ACHN (cell line): Measurements from ENCODE around the gene NAA40.
A peak's percentile ranks its signal among the peaks of the same experiment; 100 is the strongest.
"Not testable (repeated sequence)": the region's sequence is repeated elsewhere in the genome, so short reads cannot be mapped to it uniquely, and the experiment has no call there.

Experiments used
- DNase-seq: peaks from one replicate; pipeline ENCODE4 v3.0.0-alpha.2; 2015
- in situ Hi-C: cut with HindIII; loops from 2 replicates; pipeline ENCODE4 v1.10.0; 2017; ENCODE audit warnings: low sequenced_read_pairs, low pct_ligation_motif_present, low pct_unique_long_range_greater_than_20kb

The NAA40 gene

DNA sequence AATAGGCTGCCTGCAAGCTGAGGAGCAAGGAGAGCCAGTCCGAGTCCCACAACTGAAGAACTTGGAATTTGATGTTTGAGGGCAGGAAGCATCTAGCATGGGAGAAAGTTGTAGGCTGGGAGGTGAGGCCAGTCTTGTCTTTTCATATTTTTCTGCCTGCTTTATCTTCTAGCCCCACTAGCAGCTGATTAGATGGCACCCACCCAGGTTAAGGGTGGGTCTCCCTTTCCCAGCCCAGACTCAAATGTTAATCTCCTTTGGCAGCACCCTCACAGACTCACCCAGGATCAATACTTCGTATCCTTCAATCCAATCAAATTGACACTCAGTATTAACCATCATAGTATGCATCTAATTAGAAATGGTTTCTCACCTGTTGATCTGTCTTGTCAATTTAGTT, 30.7 kb downstream of the NAA40 start:
- no peak for DNase-seq
- in situ Hi-C loops: no loop called here

DNA sequence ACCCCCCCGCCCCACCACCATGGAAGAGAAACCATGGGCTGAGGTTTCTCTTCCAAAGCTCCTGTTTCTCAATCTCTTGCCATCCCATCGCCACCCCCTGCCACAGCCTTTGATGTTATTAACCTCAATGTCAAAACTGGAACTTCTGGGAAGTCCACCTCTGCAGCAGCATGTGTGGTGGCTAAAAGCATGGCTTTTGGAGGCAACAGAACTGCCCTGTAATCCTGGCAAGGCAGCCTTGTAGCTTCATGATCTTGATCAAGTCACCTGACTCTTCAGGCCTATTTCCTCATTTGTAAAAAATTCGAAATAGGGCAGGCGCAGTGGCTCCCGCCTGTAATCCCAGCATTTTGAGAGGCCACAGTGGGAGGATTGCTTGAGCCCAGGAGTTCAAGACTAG, 32.1 kb downstream of the NAA40 start:
- DNase-seq: no peak
- in situ Hi-C loops: no loop called here

DNA sequence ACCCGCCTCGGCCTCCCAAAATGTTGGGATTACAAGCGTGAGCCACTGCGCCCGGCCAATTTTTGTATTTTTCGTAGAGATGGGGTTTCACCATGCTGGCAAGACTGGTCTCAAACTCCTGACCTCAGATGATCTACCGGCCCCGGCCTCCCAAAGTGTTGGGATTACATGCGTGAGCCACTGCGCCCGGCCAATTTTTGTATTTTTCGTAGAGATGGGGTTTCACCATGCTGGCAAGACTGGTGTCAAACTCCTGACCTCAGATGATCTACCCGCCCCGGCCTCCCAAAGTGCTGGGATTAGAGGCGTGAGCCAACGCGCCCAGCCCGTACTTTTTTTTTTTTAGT, 35.1 kb downstream of the NAA40 start:
- in situ Hi-C loops, DNase-seq: not testable (repeated sequence)

DNA sequence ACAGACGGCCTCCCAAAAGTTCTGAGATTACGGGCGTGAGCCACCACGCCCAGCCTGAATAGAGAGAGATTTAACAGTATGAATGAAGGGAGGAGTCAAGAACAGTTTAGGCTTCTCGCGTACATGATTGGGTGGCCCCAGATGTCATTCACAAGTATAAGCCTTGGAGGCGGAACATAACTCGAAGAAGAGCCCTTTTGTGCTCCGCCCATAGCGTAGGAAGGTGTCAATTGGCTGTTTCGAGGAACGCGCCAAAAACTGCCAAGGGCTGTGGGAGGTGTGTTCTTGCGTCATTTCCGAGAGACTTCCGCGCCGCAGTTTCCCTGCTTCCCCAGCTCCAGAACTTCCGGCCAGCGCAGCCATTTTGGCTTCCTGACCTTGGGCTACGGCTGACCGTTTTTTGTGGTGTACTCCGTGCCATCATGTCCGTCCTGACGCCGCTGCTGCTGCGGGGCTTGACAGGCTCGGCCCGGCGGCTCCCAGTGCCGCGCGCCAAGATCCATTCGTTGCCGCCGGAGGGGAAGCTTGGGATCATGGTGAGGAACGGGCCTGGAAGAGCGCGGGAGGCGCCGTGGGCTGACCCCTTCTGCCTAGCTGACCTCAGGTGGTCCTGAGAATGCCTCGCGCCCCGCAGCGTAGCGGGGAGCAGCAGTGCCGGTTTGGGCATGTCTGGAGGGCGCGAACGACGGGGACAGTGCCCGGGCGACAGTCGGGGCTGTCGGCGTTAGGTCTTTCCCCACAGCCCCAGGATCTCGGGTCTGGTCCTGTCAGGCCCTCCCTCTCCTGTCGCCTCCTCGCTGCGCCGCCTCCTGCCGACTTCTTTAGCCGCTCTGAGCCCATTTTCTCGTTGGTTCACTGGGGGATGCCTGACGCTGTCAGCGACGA, 35.7 kb downstream of the NAA40 start, which contains the start of gene COX8A:
Gene COX8A, plus strand, starts transcription at position 362 of the 885 bp plus-strand sequence. Its CDS starts 61 bp downstream, at position 423.
- in situ Hi-C loops: no loop called here
- DNase-seq: peak; percentile 100

DNA sequence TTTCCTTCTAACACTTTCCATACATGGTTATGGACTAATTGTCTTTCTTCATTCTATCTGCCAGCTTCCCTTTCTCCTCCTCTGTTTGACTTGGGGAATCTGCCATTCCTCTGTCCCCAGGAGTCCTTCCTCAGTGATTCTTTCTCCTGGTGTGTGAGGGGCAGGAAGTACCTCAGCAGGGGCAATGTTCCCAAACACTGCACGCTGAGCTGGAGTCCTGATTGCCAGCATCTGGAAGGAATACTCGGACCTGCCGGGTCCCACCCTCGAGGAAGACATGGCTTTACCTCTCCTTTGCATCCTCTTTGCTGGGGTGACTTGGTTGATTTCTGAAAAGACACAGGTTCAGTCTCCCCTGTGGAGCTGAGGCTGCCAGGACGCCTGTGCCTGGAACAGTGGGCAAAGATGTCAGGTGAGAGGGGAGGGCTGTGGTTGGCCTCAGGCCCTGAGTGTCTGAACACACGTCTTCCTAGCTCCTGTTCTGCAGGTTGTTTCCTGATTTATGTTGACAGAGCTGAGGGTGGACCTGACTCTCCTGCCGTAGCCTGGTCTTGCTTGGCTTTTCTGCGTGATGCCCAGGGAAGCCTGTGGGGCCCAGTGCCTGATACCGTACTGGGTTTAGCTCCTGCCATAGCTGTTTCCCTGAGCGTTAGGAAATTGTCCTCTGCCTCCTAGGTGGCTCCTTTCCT, 39.9 kb downstream of the NAA40 start:
- no peak for DNase-seq
- in situ Hi-C loops: no loop called here

DNA sequence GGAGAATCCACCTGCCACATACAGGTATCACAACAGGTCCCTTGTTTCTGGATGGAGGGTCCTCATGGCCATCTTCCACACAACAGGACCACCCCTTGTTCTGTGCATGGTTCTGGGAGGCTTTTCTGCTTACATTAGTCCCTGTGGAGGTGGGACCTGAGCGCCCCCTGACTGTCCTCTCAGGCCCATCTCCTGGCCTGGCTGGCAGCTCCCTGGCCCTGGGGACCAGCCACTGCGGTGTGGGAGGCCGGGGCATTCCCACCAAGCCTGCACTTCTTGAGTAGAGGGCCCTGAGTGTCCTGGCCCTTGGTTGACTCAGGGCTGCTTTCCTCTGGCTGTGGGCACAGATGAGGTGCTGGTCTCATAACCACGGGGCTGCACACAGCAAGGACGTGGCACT, 40.6 kb downstream of the NAA40 start:
- in situ Hi-C loops: no loop called here
- no peak for DNase-seq

DNA sequence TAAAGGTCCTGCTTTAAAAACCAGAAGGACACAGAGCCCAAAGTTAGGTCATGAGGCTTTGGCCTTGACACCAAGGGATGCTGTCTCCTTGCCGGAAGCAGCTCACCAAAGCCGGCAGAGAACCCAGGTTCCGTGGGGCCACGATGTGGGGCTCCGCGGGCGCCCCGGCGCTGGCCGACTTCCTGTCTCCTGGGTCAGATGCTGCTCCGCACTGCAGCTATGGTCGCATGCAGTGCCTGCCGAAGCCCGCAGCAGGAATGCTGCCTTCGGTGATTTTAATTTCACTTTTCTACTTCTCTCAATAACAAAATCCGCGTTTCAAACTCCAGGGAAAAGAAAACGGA, 47.0 kb downstream of the NAA40 start:
- in situ Hi-C loops: no loop called here
- no peak for DNase-seq

DNA sequence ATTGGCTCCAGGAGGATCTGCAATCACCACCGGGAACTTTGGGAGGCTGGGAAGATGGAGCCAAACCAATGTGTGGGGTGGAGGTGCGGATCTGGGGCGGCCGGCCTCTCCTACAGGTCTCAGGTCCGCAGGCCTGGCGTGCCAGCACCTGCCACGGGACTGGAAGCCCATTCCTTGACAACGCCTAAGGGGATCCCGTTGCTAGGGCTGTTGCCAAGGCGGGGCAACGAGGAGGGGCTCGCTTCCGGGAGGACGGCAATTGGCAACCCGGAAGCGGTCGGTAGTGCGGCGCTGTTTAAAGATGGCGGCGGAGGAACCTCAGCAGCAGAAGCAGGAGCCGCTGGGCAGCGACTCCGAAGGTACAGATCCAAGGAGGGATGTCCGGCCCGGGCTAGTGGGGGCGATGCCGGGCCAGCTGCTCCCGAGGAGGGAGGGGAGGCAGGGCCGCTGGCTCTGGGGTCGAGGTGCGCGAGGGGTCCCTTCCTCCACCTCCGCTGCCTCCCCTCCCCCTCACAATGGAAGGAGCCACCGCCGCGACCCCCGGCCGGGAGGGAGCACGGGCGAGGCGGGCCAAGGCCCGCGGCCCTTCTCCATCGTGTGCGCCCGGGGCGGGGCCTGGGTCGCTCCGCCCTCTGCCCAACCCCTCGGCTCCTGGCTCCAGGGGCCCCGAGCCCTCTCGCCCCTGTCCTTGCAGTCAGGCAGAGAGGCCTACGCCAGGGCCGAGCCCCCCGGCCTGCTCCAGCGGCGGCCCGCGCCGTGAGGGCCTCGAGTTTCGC, 47.5 kb downstream of the NAA40 start, which contains the start of gene OTUB1:
Gene OTUB1, plus strand, starts transcription at position 283 of the 776 bp plus-strand sequence. Its CDS starts 19 bp downstream, at position 302.
- peak; percentile 88 for DNase-seq
- in situ Hi-C loops: no loop called here

DNA sequence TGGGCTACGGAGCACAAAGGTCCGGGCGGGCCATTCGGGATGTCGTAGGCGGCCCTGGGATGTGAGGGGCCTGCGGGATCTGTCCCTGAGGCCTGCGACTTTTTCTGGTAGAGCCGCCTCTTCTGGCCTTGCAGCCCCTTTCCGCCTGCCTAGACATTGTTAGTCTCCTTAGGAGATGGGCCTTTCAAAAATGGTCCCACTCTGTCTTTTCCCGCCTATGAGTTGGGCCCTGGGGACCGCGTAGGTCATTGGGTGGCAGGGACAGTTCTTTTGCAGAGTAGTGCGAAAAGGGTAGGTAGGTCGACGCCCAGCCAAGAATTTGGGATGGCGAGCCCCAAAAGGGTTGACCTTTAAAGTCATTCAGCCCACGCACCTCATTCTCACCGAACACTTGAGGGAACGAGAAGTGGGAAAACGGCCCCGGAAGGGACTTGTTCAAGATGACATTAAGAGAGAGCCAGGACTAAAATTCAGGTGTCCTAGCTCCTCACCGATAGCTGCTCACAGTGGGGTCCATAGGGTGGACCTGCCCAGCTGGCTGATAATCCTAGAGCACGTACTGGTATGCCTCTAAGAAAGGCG, 48.2 kb downstream of the NAA40 start:
- DNase-seq: no peak
- in situ Hi-C loops: no loop called here

DNA sequence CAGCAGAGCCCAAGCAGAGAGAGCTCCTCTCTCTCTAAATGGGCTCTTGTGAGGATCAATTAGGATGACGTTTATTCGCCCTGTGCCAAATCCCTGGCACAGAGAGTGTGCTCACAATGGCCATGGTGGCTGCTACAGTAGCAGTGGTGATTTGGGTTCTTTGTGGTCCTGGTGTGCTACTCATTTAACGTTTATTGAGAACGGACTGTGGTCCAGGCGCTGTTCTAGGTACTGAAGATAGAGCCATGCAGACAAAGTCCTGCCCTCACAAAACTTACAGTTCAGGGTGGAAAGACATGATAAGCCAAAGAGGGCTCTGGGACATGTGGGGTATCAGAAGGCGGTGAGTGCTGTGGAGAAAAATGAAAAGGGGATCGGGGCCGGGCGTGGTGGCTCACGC, 52.8 kb downstream of the NAA40 start:
- in situ Hi-C loops: no loop called here
- no peak for DNase-seq

DNA sequence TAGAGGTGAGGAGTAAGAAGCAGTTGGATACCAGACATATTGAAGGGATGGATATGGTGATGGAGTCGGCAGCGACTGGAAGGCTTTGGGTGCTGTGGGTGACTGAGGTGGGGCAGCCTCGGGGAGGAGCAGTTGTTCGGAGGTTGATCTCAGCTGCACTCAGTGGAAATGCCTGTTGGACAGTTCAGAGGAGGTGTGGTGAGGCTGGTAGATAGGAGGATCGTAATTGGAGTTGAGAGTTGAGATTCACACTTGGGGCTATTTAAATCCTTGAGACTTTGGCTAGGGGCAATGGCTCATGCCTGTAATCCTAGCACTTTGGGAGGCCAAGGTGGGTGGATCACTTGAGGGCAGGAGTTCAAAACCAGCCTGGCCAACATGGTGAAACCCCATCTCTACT, 54.3 kb downstream of the NAA40 start:
- in situ Hi-C loops: no loop called here
- DNase-seq: no peak

DNA sequence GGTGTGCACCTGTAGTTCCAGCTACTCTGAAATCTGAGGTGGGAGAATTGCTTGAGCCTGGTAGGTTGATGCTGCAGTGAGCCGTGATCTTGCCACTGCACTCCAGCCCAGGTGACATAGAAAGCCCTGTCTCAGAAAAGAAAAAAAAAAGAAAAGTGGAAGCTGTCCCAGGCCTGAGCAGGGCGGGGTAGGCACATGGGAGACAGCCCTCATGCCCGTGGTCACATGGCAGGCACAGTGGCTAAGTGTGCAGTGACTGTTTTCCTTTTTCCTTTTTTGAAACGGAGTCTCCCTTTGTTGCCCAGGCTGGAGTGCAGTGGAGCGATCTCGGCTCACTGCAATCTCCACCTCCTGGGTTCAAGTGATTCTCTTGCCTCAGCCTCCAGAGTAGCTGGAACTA, 55.2 kb downstream of the NAA40 start:
- DNase-seq: no peak
- in situ Hi-C loops: no loop called here

DNA sequence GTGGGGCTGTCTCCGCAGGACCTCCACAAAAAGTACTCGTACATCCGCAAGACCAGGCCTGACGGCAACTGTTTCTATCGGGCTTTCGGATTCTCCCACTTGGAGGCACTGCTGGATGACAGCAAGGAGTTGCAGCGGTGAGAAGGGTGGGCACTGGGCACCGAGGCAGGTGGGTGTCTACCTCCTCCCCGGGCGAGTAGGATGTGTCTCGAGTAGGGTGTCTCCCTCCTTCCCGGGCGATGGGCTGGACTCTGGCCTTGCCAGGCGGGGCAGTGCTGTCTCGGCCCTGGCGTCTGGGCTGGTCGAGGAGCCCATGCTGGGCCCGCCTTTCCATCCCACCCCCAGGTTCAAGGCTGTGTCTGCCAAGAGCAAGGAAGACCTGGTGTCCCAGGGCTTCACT, 57.7 kb downstream of the NAA40 start:
- DNase-seq: no peak
- in situ Hi-C loops: no loop called here

DNA sequence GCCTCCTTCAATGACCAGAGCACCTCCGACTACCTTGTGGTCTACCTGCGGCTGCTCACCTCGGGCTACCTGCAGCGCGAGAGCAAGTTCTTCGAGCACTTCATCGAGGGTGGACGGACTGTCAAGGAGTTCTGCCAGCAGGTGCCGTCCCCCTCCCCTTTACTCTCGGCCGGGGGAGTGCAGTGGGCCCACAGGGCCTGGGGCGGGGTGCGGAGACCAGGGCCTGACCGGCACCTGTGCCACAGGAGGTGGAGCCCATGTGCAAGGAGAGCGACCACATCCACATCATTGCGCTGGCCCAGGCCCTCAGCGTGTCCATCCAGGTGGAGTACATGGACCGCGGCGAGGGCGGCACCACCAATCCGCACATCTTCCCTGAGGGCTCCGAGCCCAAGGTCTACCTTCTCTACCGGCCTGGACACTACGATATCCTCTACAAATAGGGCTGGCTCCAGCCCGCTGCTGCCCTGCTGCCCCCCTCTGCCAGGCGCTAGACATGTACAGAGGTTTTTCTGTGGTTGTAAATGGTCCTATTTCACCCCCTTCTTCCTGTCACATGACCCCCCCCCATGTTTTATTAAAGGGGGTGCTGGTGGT, 58.4 kb downstream of the NAA40 start:
- in situ Hi-C loops: no loop called here
- no peak for DNase-seq

DNA sequence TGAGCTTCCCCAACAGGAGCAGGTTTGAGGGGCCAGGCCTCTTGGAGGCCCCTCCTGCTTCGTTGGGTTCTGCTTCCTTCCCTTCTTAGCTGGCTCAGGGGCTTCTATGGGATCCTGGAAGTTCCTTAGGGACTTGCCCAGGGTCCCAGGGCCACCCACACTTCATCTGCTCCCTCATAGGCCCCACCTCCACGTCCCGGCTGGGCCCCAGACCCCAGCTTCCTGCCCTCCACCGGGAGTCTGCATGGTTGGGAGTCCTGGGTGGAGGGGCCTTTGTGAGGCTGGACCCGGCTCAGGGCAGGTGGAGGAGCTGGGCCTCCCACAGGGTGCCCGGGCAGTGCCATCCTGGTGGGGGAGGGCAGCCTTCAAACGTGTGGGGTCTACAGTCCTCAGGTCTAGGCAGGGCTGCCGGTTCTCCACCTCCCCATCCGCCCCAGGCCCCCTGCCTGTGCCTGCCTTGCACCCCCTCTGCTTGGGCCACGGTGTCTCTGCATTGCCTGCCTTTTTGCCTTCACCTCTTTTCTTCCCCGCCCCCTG, 59.1 kb downstream of the NAA40 start:
- DNase-seq: no peak
- in situ Hi-C loops: no loop called here

DNA sequence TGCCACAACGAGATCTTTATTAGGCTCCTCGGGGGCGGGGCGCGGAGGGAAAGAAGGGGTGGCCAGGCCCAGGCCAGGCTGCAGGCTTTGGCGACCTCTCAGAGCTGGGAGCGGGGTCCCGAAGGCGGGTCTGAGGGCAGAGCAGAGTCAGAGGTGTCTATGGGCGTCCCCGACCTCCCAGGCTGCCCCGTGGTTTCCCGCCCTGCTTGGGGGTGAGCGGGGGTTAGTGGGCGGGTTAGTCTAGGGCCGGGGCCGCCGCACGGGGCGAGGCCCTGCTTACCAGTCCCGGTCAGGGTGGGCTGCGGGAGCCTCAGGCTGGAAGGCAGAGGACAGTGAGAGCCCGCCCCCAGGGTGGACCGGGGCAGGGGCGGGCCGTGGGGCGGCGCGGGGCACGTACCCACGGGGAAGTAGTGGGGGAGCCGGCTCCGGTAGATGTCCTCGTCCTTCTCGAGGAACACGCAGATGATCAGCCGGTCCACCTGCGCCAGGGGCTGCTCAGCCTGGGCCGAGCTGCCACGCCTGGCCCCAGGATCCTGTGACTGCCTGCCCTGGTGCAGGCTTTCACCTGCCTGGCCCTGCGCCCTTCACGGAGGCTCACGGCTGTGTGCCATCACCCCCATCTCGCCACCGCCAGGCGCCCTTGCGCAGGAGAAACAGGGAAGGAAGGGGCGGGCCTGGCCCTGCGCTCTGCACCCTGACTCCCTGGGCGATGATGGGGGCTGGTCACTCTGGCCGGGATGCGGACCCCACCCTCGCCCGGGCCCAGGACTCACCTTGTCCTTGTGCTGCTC, 60.0 kb downstream of the NAA40 start:
- in situ Hi-C loops: no loop called here

DNA sequence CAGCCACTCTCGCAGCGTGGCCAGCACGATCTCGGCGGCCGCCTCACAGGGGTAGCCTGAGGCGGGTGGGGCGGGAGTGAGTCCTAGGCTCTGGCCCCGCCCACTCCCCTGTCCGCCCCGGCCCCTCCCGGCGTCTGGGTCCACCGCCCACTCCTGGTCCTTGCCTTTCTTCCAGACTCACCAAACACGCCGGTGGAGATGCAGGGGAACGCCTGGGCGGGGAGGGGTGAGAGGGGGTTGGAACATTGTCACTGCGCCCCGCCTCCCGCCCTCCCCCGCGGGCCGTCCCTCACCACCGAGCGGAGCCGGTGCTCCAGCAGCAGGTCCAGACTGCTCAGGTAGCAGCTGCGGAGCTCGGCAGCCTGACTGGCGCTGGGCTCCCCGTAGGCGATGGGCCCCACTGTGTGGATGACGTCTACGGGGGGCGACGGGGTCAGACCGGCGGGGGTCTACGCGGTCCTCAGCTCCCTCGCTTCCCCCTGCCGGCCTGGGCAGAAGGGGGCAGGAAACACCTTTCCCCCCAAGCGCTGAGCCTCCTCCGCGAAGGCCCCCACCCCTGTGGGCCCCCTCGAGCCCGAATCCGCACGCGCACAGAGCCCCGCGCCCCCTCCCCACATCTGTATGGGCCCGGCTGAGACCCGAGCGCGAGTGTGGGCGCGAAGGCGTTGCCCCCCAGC, 60.7 kb downstream of the NAA40 start:
- no peak for DNase-seq
- in situ Hi-C loops: no loop called here

More for the DNA sequence above, 60.0 kb downstream of the NAA40 start:
- no peak for DNase-seq
